MCF 10A (cell line): Measurements from ENCODE around the gene TBKBP1. TPM values are rescaled to one million over a fixed set of nuclear protein-coding genes. Genes with fewer than 3 reads are reported as not detected.

ENCODE experiments used
- Bru-seq: library from RNA; stranded (reverse); fragments of 400-500 nt; gene quantifications from one replicate; lab custom pipeline; 2021; lab: Mats Ljungman, UMichigan
- BruChase-seq, 2 experiments: library from RNA; stranded (reverse); fragments of 400-500 nt; gene quantifications; one replicate each; lab custom pipeline; 2021; lab: Mats Ljungman, UMichigan
- BruUV-seq: library from RNA; stranded (reverse); fragments of 400-500 nt; replicated peaks from 2 replicates; lab custom pipeline; 2021; lab: Mats Ljungman, UMichigan
- CTCF ChIA-PET: fragments of 300-600 bp; sonication (Branson Sonifier 250); formaldehyde crosslinking; extraction: SDS; loops from one replicate; lab custom pipeline; 2021; ENCODE audit warnings: antibody characterized with exemption, inconsistent platforms; lab: Yijun Ruan, JAX
- POLR2A ChIA-PET: fragments of 300-600, 350-650 bp; sonication (Branson Sonifier 250); formaldehyde crosslinking; extraction: SDS; loops from one replicate; lab custom pipeline; 2020; ENCODE audit warnings: antibody characterized with exemption, inconsistent platforms; lab: Yijun Ruan, JAX
- DNase-seq: peaks from one replicate; pipeline ENCODE4 v3.0.0-alpha.2; 2018; ENCODE audit not compliant: unreplicated experiment
- H3K27ac Mint-ChIP-seq: one replicate; pipeline ENCODE4 v1.8.0; 2022; ENCODE audit warnings: mild to moderate bottlenecking, low read depth, mixed read lengths; ENCODE audit not compliant: unreplicated experiment
- H3K27me3 Mint-ChIP-seq: one replicate; pipeline ENCODE4 v1.8.0; 2022; ENCODE audit warnings: mixed read lengths; ENCODE audit not compliant: insufficient read depth, unreplicated experiment
- H3K36me3 Mint-ChIP-seq: one replicate; pipeline ENCODE4 v1.8.0; 2022; ENCODE audit warnings: mild to moderate bottlenecking, moderate library complexity, mixed read lengths; ENCODE audit not compliant: insufficient read depth, unreplicated experiment
- H3K4me1 Mint-ChIP-seq: one replicate; pipeline ENCODE4 v1.8.0; 2022; ENCODE audit warnings: mixed read lengths; ENCODE audit not compliant: insufficient read depth, unreplicated experiment
- H3K4me3 Mint-ChIP-seq: one replicate; pipeline ENCODE4 v1.8.0; 2022; ENCODE audit warnings: mild to moderate bottlenecking, moderate library complexity, mixed read lengths; ENCODE audit not compliant: unreplicated experiment
- H3K9me3 Mint-ChIP-seq: one replicate; pipeline ENCODE4 v1.8.0; 2022; ENCODE audit warnings: mixed read lengths; ENCODE audit not compliant: unreplicated experiment
- CTCF ChIP-seq: fragments of 200-600 bp; IDR thresholded peaks from one replicate; pipeline ENCODE4 v1.8.0; 2022; ENCODE audit warnings: antibody characterized with exemption, mild to moderate bottlenecking; ENCODE audit not compliant: unreplicated experiment
- intact Hi-C: fragments of 100-400 bp; cut with micrococcal nuclease; formaldehyde crosslinking; loops from 2 replicates; pipeline ENCODE4 v1.14.1; 2022
- long read RNA-seq: library from polyadenylated mRNA; stranded (forward); transcript quantifications from one replicate; pipeline ENCODE4 v2.0.0, GENCODE V29; 2022
- total RNA-seq: library from RNA; stranded (reverse); gene quantifications from 2 replicates; pipeline ENCODE4 v1.2.3, GENCODE V29; 2022

The TBKBP1 gene, protein sequence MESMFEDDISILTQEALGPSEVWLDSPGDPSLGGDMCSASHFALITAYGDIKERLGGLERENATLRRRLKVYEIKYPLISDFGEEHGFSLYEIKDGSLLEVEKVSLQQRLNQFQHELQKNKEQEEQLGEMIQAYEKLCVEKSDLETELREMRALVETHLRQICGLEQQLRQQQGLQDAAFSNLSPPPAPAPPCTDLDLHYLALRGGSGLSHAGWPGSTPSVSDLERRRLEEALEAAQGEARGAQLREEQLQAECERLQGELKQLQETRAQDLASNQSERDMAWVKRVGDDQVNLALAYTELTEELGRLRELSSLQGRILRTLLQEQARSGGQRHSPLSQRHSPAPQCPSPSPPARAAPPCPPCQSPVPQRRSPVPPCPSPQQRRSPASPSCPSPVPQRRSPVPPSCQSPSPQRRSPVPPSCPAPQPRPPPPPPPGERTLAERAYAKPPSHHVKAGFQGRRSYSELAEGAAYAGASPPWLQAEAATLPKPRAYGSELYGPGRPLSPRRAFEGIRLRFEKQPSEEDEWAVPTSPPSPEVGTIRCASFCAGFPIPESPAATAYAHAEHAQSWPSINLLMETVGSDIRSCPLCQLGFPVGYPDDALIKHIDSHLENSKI
- total RNA-seq (0.40 and 1.5 TPM in 2 replicates), Bru-seq, nascent RNA (percentile 28 among the genes with signal in this experiment), BruChase-seq, experiment 1, labeled RNA remaining after a 6-hour chase (percentile 25 among the genes with signal in this experiment), BruChase-seq, experiment 2, labeled RNA remaining after a 2-hour chase (percentile 33 among the genes with signal in this experiment)
- long read RNA-seq: 0 reads

DNA sequence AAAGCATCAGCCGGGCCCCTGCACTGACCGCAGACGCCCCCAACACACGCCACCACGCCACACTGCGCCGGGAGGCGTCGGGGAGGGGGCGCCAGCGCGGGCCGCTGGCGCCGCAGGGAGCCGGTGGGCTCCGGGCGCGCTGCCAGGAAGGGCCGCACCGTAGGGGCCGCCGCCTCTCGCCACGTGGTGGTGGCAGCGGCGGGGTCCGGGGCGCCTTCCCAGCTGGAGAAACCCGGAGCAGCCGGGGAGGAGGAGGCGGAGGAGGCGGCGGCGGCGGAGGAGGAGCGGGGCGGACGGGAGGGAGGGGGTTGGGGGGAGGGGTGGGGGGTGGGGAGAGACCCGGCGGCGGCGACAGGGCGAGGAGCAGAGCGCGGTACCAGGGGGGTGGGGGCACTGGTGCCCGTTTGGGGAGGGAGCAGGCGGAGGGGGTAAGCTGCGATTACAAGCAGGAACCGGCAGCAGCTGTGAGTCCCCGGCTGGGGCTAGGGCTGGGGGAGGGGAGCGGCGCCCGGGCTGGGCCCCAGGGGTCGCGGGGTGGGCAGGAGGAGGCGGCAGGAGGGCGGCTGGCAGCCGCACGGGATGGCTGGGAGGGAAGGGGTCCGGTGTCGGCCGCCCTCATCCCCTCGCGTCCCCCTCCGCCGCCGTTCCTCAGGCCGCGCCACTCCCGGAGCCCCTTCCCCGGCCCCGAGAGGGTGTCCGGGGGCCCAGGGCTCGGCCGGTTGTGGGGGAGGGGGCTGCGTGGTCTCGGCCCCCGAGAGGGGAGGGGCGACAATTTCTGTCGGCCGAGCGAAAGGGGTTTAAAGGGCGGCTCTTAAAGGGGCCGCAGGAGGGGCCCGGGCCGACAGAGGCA lies at the start of gene TBKBP1:
TSS of gene TBKBP1 (plus strand) at position 431 of the 850 bp plus-strand sequence. CDS start 1,952 bp downstream, outside the sequence.
- no TSS peak for BruUV-seq
- H3K4me1 Mint-ChIP-seq: peaks cover 9% of the 10 kb centered on the region
- POLR2A ChIA-PET: interaction anchor here (1.0 kb wide), 1 partner anchor 44 kb away, joined by 3 read pairs; the partner anchor contains the start of gene KPNB1
- DNase-seq: no peak
- peak within 1 kb of the TSS; percentile 68 for H3K4me3 Mint-ChIP-seq
- H3K36me3 Mint-ChIP-seq: no peaks in the 10 kb centered on the region
- peak within 1 kb of the TSS; percentile 5 for H3K27ac Mint-ChIP-seq
- intact Hi-C loops: no loop called here
- peaks cover 26% of the 10 kb centered on the region for H3K27me3 Mint-ChIP-seq
- TF ChIP-seq CTCF: no peak
- CTCF ChIA-PET: no interaction called here
- no peaks in the 10 kb centered on the region for H3K9me3 Mint-ChIP-seq

DNA sequence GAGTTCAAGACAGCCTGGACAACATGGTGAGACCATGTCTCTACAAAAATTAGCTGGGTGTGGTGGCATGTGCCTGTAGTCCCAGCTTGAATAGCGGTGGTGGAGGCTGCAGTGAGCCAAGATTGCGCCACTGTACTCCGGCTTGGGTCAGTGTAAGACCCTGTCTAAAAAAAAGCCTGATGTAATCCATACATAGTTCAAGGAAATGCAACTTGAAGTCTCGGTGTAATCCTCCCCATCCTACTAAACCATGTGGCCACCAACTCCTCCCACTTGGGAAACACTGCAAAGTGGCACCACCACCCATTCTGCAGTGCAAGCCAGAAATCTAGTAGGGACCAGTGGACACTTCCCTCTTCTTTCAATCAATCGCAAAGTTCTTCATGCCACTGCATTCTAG lies 49.6 kb upstream of the TBKBP1 start:
- Mint-ChIP-seq H3K4me1 (peaks cover 15% of the 10 kb centered on the region), H3K27me3 (no peaks in the 10 kb centered on the region), H3K27ac (no peak overlapping the region), H3K9me3 (no peaks in the 10 kb centered on the region), H3K4me3 (no peak overlapping the region), H3K36me3 (peaks cover 10% of the 10 kb centered on the region)
- peak; percentile 26 for DNase-seq
- ChIA-PET POLR2A (interaction anchor here (0.9 kb wide), 1 partner anchor 9 kb away, joined by 4 read pairs; no protein-coding TSS in a partner anchor), CTCF (interaction anchor here (0.7 to 1.0 kb wide), 2 partner anchors 18 to 29 kb away, joined by 3 to 4 read pairs; no protein-coding TSS in a partner anchor)
- no peak for TF ChIP-seq CTCF
- intact Hi-C loops: no loop called here
- BruUV-seq: no TSS peak

DNA sequence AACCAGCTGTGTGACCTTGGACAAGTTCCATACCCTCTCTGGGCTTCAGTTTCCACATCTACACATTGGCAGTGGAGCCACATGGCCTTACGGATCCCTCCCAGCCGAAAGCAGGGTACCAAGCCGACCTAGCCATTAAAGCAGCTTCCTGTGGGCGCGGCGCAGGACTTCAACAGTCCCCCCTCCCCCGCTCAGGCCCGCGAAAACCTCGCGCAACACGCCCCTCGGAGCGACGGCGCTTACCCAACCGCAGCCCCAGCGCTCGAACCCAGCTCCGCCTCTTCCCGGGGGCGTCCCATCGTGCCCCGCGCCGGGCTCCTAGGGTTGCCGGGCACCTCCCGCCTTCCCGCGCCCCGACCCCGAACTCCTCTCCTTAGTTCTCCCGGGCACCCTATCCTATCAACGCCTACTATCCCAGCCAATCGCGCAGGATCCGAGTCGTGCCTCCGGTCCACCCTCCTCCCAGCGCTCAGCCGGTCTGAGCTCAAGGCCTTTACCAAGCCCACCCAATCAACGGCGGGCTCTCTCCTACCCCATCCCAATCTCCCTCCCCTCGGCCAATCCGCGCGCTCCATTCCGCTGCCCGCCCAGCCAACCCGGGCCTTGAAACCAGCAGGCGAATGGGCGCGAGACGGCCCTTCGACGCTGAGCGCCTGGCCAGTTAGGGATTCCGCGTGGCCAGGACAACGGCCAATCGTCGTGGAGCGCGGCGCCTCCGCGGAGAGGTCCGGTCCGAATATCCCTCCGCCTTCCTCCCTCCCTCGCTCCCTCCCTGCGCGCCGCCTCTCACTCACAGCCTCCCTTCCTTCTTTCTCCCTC lies 44.6 kb upstream of the TBKBP1 start, which contains the start of gene KPNB1:
TSS of gene KPNB1 (plus strand) at position 767 of the 819 bp plus-strand sequence. CDS start 326 bp downstream, outside the sequence.
- CTCF ChIA-PET: interaction anchor here (0.7 to 1.1 kb wide), 5 partner anchors 15 to 34 kb away, joined by 3 to 6 read pairs (median 3); no protein-coding TSS in a partner anchor
- H3K9me3 Mint-ChIP-seq: no peaks in the 10 kb centered on the region
- peak within 1 kb of the TSS; percentile 88 for H3K4me3 Mint-ChIP-seq
- peak; percentile 100 for DNase-seq
- BruUV-seq: no TSS peak
- POLR2A ChIA-PET: interaction anchor here (0.6 to 3.6 kb wide), 29 partner anchors 9 to 1833 kb away, joined by 3 to 31 read pairs (median 4); partner anchors contain the start of genes ATP5MC1, LRRC46, MRPL10 and SP6
- intact Hi-C loops: no loop called here
- peaks cover 26% of the 10 kb centered on the region for H3K4me1 Mint-ChIP-seq
- no peaks in the 10 kb centered on the region for H3K27me3 Mint-ChIP-seq
- H3K27ac Mint-ChIP-seq: peak within 1 kb of the TSS; percentile 91
- H3K36me3 Mint-ChIP-seq: peaks cover 45% of the 10 kb centered on the region
- TF ChIP-seq CTCF: no peak
